HepG2 (cell line): ENCODE data around the gene TMEM116. TPM values are rescaled to one million over a fixed set of nuclear protein-coding genes. Genes with fewer than 3 reads are reported as not detected.

Source experiments
- ARNTL ChIP-seq: sonication (generic); formaldehyde crosslinking; IDR thresholded peaks from 2 replicates; pipeline ENCODE4 v1.4.0; 2020; ENCODE audit warnings: mild to moderate bottlenecking, missing genetic modification reagents
- HOXA5 ChIP-seq: sonication (generic); formaldehyde crosslinking; IDR thresholded peaks from 2 replicates; pipeline ENCODE4 v1.4.0; 2020; ENCODE audit warnings: missing genetic modification reagents
- IKZF1 ChIP-seq: fragments of 450-650 bp; IDR thresholded peaks from 2 replicates; pipeline ENCODE4 v1.7.1; 2016
- JARID2 ChIP-seq: sonication (generic); formaldehyde crosslinking; IDR thresholded peaks from 2 replicates; pipeline ENCODE4 v1.8.1; 2023; ENCODE audit warnings: missing genetic modification reagents, inconsistent platforms; ENCODE audit not compliant: insufficient replicate concordance
- KLF11 ChIP-seq: IDR thresholded peaks from 2 replicates; pipeline ENCODE4 v1.6.1; 2016; ENCODE audit warnings: missing compliant biosample characterization
- MXD4 ChIP-seq: IDR thresholded peaks from 2 replicates; pipeline ENCODE4 v1.6.1; 2016; ENCODE audit warnings: mild to moderate bottlenecking, missing biosample characterization, missing genetic modification reagents
- NFKBIZ ChIP-seq: IDR thresholded peaks from 2 replicates; pipeline ENCODE4 v1.6.1; 2018; ENCODE audit warnings: missing genetic modification reagents, missing compliant biosample characterization
- POLR2AphosphoS5 ChIP-seq: IDR thresholded peaks from 2 replicates; pipeline ENCODE4 v1.6.1; 2012; ENCODE audit warnings: low read depth, low read length
- REXO4 ChIP-seq: sonication (generic); formaldehyde crosslinking; IDR thresholded peaks from 2 replicates; pipeline ENCODE4 v1.8.0; 2022; ENCODE audit warnings: missing genetic modification reagents, mild to moderate bottlenecking, borderline replicate concordance
- RFXAP ChIP-seq: sonication (generic); formaldehyde crosslinking; IDR thresholded peaks from 2 replicates; pipeline ENCODE4 v1.4.0; 2020; ENCODE audit warnings: missing genetic modification reagents, borderline replicate concordance
- ZMAT3 ChIP-seq: sonication (generic); formaldehyde crosslinking; conservative IDR thresholded peaks from 2 replicates; pipeline ENCODE4 v1.7.0; 2021; ENCODE audit warnings: missing genetic modification reagents
- ZNF256 ChIP-seq: sonication (generic); formaldehyde crosslinking; conservative IDR thresholded peaks from 2 replicates; pipeline ENCODE4 v1.4.0; 2020; ENCODE audit warnings: missing genetic modification reagents
- ZNF296 ChIP-seq: sonication (generic); formaldehyde crosslinking; conservative IDR thresholded peaks from 2 replicates; pipeline ENCODE4 v1.5.0; 2020; ENCODE audit warnings: mild to moderate bottlenecking, missing genetic modification reagents
- ZNF577 ChIP-seq: sonication (generic); formaldehyde crosslinking; IDR thresholded peaks from 2 replicates; pipeline ENCODE4 v1.4.0; 2020; ENCODE audit warnings: mild to moderate bottlenecking, low read depth, missing genetic modification reagents, borderline replicate concordance
- ZNF597 ChIP-seq: sonication (generic); formaldehyde crosslinking; IDR thresholded peaks from 2 replicates; pipeline ENCODE4 v1.5.0; 2020; ENCODE audit warnings: missing genetic modification reagents
- ZNF703 ChIP-seq: sonication (generic); formaldehyde crosslinking; IDR thresholded peaks from 2 replicates; pipeline ENCODE4 v1.5.1; 2020; ENCODE audit warnings: missing genetic modification reagents, mild to moderate bottlenecking, moderate library complexity, borderline replicate concordance
- ZNF770 ChIP-seq: sonication (generic); formaldehyde crosslinking; IDR thresholded peaks from 2 replicates; pipeline ENCODE4 v1.5.0; 2020; ENCODE audit warnings: mild to moderate bottlenecking, missing genetic modification reagents
- ZNF775 ChIP-seq: sonication (generic); formaldehyde crosslinking; IDR thresholded peaks from 2 replicates; pipeline ENCODE4 v1.4.0; 2020; ENCODE audit warnings: missing genetic modification reagents, mild to moderate bottlenecking, moderate library complexity, borderline replicate concordance
- ZNF788 ChIP-seq: sonication (generic); formaldehyde crosslinking; IDR thresholded peaks from 2 replicates; pipeline ENCODE4 v1.5.0; 2020; ENCODE audit warnings: mild to moderate bottlenecking, missing genetic modification reagents, borderline replicate concordance
- ZNF790 ChIP-seq: sonication (generic); formaldehyde crosslinking; IDR thresholded peaks from 2 replicates; pipeline ENCODE4 v1.8.0; 2022; ENCODE audit warnings: missing genetic modification reagents, mild to moderate bottlenecking, borderline replicate concordance
- ZSCAN12 ChIP-seq: sonication (generic); formaldehyde crosslinking; IDR thresholded peaks from 2 replicates; pipeline ENCODE4 v1.9.0; 2021; ENCODE audit warnings: mild to moderate bottlenecking, missing genetic modification reagents
- polyA plus RNA-seq, 8 experiments: library from polyadenylated mRNA; depleted of rRNA in 3 of 8; stranded (reverse) in 7 of 8; unstranded in 1 of 8; fragments of >200 nt; fragmentation: Illumina TruSeq in 4 of 8; extraction: Trizol in 4 of 8; gene quantifications; 2 replicates each; pipeline versions ENCODE4 v1.2.1 to v1.2.3, GENCODE V29; 2011 to 2016; ENCODE audit warnings: low read depth in 4 of 8, missing spikeins in 1 of 8, mixed read lengths in 1 of 8; ENCODE audit not compliant: insufficient read depth in 1 of 8
- total RNA-seq, 5 experiments: library from RNA; depleted of rRNA; stranded (reverse); fragments of >200 nt; fragmentation: Illumina TruSeq; extraction: Trizol; gene quantifications; 2 replicates each; pipeline ENCODE4 v1.2.3, GENCODE V29; 2016; ENCODE audit warnings: low read depth in 1 of 5
- TF ChIP-seq, protein P1 (sequence below): sonication (generic); formaldehyde crosslinking; IDR thresholded peaks from 2 replicates; pipeline ENCODE4 v1.4.0; 2020; ENCODE audit warnings: missing genetic modification reagents
- TF ChIP-seq, protein P2 (sequence below): sonication (generic); formaldehyde crosslinking; IDR thresholded peaks from 2 replicates; pipeline ENCODE4 v1.4.0; 2020; ENCODE audit warnings: missing genetic modification reagents

TMEM116 gene
- total and polyA plus RNA-seq, 2 of the 13 experiments (the other 11 are each of a cell fraction or from before 2014, with no cell fraction given), result 14.0 to 17.8 TPM

DNA sequence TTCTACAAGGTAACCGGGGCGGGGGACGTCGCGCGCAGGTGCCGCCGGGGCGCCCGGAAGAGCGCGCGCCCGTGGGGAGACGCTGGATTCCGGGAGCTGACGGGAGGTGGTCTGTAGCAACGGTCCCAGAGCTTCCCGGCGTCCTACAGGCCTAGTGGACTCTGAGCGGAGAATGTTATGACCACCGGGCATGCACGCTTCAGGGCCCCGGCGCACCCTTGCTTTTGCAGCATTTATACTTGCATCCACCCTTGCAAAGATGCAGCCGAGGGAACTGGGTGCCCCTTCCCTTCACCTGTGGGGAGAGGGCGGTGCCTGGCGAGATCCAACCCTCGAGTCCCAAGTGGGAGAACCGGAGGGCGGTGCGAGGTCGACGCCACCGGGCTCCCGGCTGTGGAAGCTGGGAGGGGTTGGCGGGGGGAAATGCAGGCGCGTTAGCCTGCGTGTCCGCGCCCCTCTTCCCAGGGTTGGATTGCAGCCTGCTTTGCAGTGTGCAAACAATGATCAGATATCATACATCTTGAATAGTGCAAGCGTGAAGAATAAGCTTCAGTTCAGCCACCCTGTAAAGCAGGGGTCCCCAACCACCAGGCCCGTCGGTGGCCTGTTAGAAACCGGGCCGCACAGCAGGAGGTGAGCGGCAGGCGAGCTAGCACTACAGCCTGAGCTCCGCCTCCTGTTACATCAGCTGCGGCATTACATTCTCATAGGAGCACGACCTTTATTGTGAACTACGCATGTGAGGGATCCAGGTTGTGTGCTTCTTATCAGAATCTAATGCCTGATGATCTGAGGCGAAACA is 837 bp upstream of the TMEM116 start (continued):
- TF ChIP-seq, protein P1, sequence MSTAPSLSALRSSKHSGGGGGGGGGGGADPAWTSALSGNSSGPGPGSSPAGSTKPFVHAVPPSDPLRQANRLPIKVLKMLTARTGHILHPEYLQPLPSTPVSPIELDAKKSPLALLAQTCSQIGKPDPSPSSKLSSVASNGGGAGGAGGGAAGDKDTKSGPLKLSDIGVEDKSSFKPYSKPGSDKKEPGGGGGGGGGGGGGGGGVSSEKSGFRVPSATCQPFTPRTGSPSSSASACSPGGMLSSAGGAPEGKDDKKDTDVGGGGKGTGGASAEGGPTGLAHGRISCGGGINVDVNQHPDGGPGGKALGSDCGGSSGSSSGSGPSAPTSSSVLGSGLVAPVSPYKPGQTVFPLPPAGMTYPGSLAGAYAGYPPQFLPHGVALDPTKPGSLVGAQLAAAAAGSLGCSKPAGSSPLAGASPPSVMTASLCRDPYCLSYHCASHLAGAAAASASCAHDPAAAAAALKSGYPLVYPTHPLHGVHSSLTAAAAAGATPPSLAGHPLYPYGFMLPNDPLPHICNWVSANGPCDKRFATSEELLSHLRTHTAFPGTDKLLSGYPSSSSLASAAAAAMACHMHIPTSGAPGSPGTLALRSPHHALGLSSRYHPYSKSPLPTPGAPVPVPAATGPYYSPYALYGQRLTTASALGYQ (CRISPR knock-in tag), result no peak; the same call in 1 of the 2 replicates
- TF ChIP-seq ZNF577 (CRISPR knock-in tag) (0 out of 2 replicates have a peak, but pooled peaks have one; percentile 52), ZNF296 (CRISPR knock-in tag) (no peak; the same call in 1 of the 2 replicates), JARID2 (CRISPR knock-in tag) (no peak), ZSCAN12 (no peak), RFXAP (no peak), HOXA5 (CRISPR knock-in tag) (0 out of 2 replicates have a peak, but pooled peaks have one; percentile 16), KLF11 (CRISPR knock-in tag) (no peak), NFKBIZ (CRISPR knock-in tag) (no peak), ZNF703 (CRISPR knock-in tag) (peak; percentile 20; the same call in 1 of the 2 replicates), ARNTL (no peak), ZMAT3 (CRISPR knock-in tag) (peak; percentile 79), ZNF788 (CRISPR knock-in tag) (peak; percentile 69), ZNF770 (CRISPR knock-in tag) (no peak), ZNF597 (CRISPR knock-in tag) (no peak), POLR2AphosphoS5 (peak; percentile 78), ZNF790 (CRISPR knock-in tag) (no peak), REXO4 (CRISPR knock-in tag) (no peak), IKZF1 (no peak), ZNF775 (0 out of 2 replicates have a peak, but pooled peaks have one; percentile 73), MXD4 (CRISPR knock-in tag) (no peak), ZNF256 (no peak; the same call in 1 of the 2 replicates)
- TF ChIP-seq, protein P2, sequence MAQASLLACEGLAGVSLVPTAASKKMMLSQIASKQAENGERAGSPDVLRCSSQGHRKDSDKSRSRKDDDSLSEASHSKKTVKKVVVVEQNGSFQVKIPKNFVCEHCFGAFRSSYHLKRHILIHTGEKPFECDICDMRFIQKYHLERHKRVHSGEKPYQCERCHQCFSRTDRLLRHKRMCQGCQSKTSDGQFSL (CRISPR knock-in tag), result no peak
